KMS-11 (cell line): Measurements from ENCODE around the gene FAM222B.

Experiments used
- H2AFZ ChIP-seq: fragments of 200-600 bp; sonication (generic); 2 replicates; pipeline ENCODE4 v1.6.1; 2016; ENCODE audit warnings: antibody characterized with exemption, mixed run types, low read depth
- H3K27ac ChIP-seq: fragments of 200-600 bp; sonication (generic); 2 replicates; pipeline ENCODE4 v1.6.1; 2016; ENCODE audit warnings: mild to moderate bottlenecking, mixed run types
- H3K27me3 ChIP-seq: fragments of 200-600 bp; sonication (generic); 2 replicates; pipeline ENCODE4 v1.6.1; 2017; ENCODE audit warnings: mild to moderate bottlenecking, low read depth, mixed run types, moderate library complexity; ENCODE audit not compliant: insufficient read depth
- H3K36me3 ChIP-seq: fragments of 200-600 bp; sonication (generic); 2 replicates; pipeline ENCODE4 v1.6.1; 2017; ENCODE audit warnings: mild to moderate bottlenecking, mixed run types; ENCODE audit not compliant: insufficient read depth
- H3K4me1 ChIP-seq: fragments of 200-600 bp; sonication (generic); 2 replicates; pipeline ENCODE4 v1.6.1; 2016; ENCODE audit warnings: mild to moderate bottlenecking, low read depth, mixed run types; ENCODE audit not compliant: poor library complexity, severe bottlenecking
- H3K4me2 ChIP-seq: fragments of 200-600 bp; sonication (generic); 2 replicates; pipeline ENCODE4 v1.7.0; 2016; ENCODE audit warnings: mild to moderate bottlenecking, mixed run types
- H3K4me3 ChIP-seq: fragments of 200-600 bp; sonication (generic); IDR thresholded peaks from 2 replicates; pipeline ENCODE4 v1.6.1; 2017; ENCODE audit warnings: low read depth, low read length, mixed read lengths; ENCODE audit not compliant: insufficient read depth
- H3K79me2 ChIP-seq: fragments of 200-600 bp; sonication (generic); 2 replicates; pipeline ENCODE4 v1.6.1; 2016; ENCODE audit warnings: low read depth, mixed run types; ENCODE audit not compliant: insufficient read depth
- H3K9ac ChIP-seq: fragments of 200-600 bp; sonication (generic); 2 replicates; pipeline ENCODE4 v1.6.1; 2016; ENCODE audit warnings: mild to moderate bottlenecking, mixed run types
- H4K20me1 ChIP-seq: fragments of 200-600 bp; sonication (generic); 2 replicates; pipeline ENCODE4 v1.6.1; 2016; ENCODE audit warnings: mild to moderate bottlenecking, mixed run types; ENCODE audit not compliant: insufficient read depth
- CTCF ChIP-seq: fragments of 200-600 bp; sonication (generic); conservative IDR thresholded peaks from 2 replicates; pipeline ENCODE4 v1.6.1; 2017; ENCODE audit warnings: low read depth, mild to moderate bottlenecking, antibody characterized with exemption, low read length, moderate library complexity, mixed read lengths

The FAM222B gene

GRCh38 chr17:28734712-28735241, 107.8 kb downstream of the FAM222B start:
- H3K27me3 ChIP-seq = no peaks in the 10 kb centered on the region
- H4K20me1 ChIP-seq = no peaks in the 10 kb centered on the region
- H3K4me1 ChIP-seq = peaks cover 18% of the 10 kb centered on the region
- no peaks in the 10 kb centered on the region for H3K36me3 ChIP-seq
- no peak overlapping the region for H3K27ac ChIP-seq
- H2AFZ ChIP-seq = no peak overlapping the region
- H3K4me3 ChIP-seq = no peak overlapping the region
- TF ChIP-seq CTCF = no peak
- H3K4me2 ChIP-seq = no peak overlapping the region
- H3K9ac ChIP-seq = no peak overlapping the region
- H3K79me2 ChIP-seq = no peaks in the 10 kb centered on the region

GRCh38 chr17:28733346-28733745, 109.2 kb downstream of the FAM222B start:
- Histone ChIP-seq H4K20me1 (no peaks in the 10 kb centered on the region), H3K36me3 (no peaks in the 10 kb centered on the region), H3K27me3 (no peaks in the 10 kb centered on the region), H3K4me1 (peaks cover 13% of the 10 kb centered on the region), H3K4me3 (no peak overlapping the region), H2AFZ (no peak overlapping the region), H3K27ac (no peak overlapping the region), H3K4me2 (no peak overlapping the region), H3K79me2 (no peaks in the 10 kb centered on the region), H3K9ac (no peak overlapping the region)
- TF ChIP-seq CTCF = no peak

- Histone ChIP-seq H2AFZ (no peak overlapping the region), H3K27ac (no peak overlapping the region), H3K79me2 (peaks cover 5% of the 10 kb centered on the region; the same call in 1 of the 2 replicates), H3K4me3 (no peak overlapping the region), H3K4me1 (peaks cover 29% of the 10 kb centered on the region), H4K20me1 (no peaks in the 10 kb centered on the region), H3K36me3 (no peaks in the 10 kb centered on the region; the same call in 1 of the 2 replicates), H3K4me2 (no peak overlapping the region), H3K27me3 (no peaks in the 10 kb centered on the region), H3K9ac (no peak overlapping the region)
- TF ChIP-seq CTCF = no peak
These were observed 112.7 kb downstream of the FAM222B start for GRCh38 chr17:28729950-28730330.

GRCh38 chr17:28728364-28729200, 114.0 kb downstream of the FAM222B start, which contains the start of gene NEK8:
TSS of gene NEK8 (plus strand) at chr17:28728788. CDS start at chr17:28728814, 26 bp downstream.
- Histone ChIP-seq H3K27ac (peak within 1 kb of the TSS; percentile 88), H4K20me1 (no peaks in the 10 kb centered on the region), H3K4me1 (peaks cover 42% of the 10 kb centered on the region), H3K36me3 (peaks cover 7% of the 10 kb centered on the region; the same call in 1 of the 2 replicates), H3K4me3 (peak within 1 kb of the TSS; percentile 63), H3K79me2 (peaks cover 5% of the 10 kb centered on the region; the same call in 1 of the 2 replicates), H3K27me3 (no peaks in the 10 kb centered on the region), H3K9ac (peak within 1 kb of the TSS; percentile 70), H3K4me2 (peak within 1 kb of the TSS; percentile 67), H2AFZ (peak within 1 kb of the TSS; percentile 77)
- no peak for TF ChIP-seq CTCF
